GM13976 (cell line): ENCODE results near the gene ABCG4.

ENCODE experiments used
- DNase-seq: peaks from one replicate; pipeline ENCODE4 v3.0.0; 2012; ENCODE audit warnings: low spot score
- CTCF ChIP-seq: IDR thresholded peaks from 2 replicates; pipeline ENCODE4 v1.5.1; 2012; ENCODE audit warnings: borderline replicate concordance, mild to moderate bottlenecking; ENCODE audit not compliant: insufficient read depth; ENCODE audit errors: extremely low read depth, missing control alignments, control extremely low read depth
- in situ Hi-C: fragments of 300-500 bp; cut with MboI; formaldehyde crosslinking; loops from one replicate; pipeline ENCODE4 v1.12.0; 2022; ENCODE audit warnings: low sequenced_read_pairs, mixed read lengths, inconsistent platforms; ENCODE audit not compliant: unreplicated experiment

ABCG4 gene

GRCh38 chr11:119169282-119169719, 20.4 kb downstream of the ABCG4 start:
- no peak for TF ChIP-seq CTCF
- DNase-seq = peak; percentile 76
- in situ Hi-C loops = no loop called here

DNA sequence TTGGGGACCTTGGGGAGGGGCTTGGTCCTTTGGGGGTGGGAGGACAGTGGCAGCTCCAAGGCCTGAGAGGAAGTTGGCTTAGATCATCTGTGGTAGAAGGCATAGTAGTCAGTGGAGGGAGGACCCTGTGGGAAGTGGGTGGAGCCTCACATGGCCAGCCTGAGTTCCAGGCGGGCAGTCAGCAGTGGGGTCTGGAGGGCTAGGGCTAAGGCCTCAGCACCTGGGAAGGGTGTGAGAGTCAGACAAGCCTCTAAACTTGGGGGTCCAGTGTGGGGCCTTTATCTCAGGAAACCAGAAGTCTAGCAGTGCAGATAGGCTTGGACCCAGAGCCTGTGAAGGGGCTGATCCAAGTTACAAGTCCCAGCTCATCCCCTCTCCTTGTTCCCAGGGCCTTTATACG, 23.7 kb downstream of the ABCG4 start:
- no peak for TF ChIP-seq CTCF
- in situ Hi-C loops = no loop called here
- no peak for DNase-seq

- no peak for TF ChIP-seq CTCF
- in situ Hi-C loops = no loop called here
- DNase-seq = no peak
Observed at GRCh38 chr11:119173453-119173852, 24.6 kb downstream of the ABCG4 start.

- DNase-seq = no peak
- in situ Hi-C loops = no loop called here
Observed at GRCh38 chr11:119175493-119176077, 26.7 kb downstream of the ABCG4 start.

GRCh38 chr11:119178166-119178680, 29.4 kb downstream of the ABCG4 start:
- in situ Hi-C loops = no loop called here
- DNase-seq = no peak
- TF ChIP-seq CTCF = no peak

More at GRCh38 chr11:119175493-119176077, 26.7 kb downstream of the ABCG4 start:
- TF ChIP-seq CTCF = no peak

- DNase-seq = no peak
- in situ Hi-C loops = no loop called here
- no peak for TF ChIP-seq CTCF
Observed at GRCh38 chr11:119179342-119179741, 30.5 kb downstream of the ABCG4 start.
